ENCODE measurements around the gene MAST4. TPM values are rescaled to one million over a fixed set of nuclear protein-coding genes. Genes with fewer than 3 reads are reported as not detected.

Gene MAST4
- total and polyA plus RNA-seq, 2 of the 13 experiments (the other 11 are each of a cell fraction or from before 2014, with no cell fraction given) = 3.4 to 3.7 TPM

DNA sequence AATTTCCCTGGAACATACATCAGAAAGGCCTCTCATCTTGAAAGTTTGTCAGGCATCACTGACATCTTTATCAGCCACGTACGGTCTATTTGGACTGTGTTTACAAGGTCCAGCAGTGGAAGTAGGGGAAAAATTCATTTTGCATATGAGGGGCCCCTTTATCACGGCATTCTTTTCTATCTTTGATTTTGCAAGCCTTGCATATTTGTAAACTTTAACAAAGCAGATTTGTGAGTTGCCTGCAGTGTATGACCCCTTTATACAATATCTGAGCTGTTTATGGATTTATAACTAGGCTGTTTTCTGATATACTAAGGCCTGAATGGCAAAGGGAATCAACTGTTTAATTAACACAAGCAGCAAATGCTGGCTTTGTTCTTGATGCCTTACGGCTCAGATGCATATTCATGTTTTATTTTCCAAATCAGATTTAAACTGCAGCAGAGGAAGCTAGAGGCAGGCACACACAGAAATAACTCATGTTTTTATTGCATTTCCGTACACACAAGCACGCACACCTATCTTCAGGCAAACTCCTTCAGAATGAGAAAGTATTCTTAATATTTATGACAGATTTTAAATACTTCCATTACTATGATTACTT lies 539.3 kb downstream of the MAST4 start:
- ATAC-seq (no peak), FAIRE-seq (no peak), DNase-seq (ENCODE audit: low spot score) (no peak)
- ChIA-PET CTCF (ENCODE audit: low intra/inter-chr PET ratio, low total read pairs) (no interaction called here), POLR2A (no interaction called here)
- TF ChIP-seq ZNF616 (CRISPR knock-in tag; IDR thresholded peaks at IDR 0.05; ENCODE audit: low read depth) = no peak
- peak; percentile 48 to 71 for TF ChIP-seq MAFK (conservative IDR thresholded peaks at IDR 0.05 in 1 of 2, IDR thresholded peaks at IDR 0.05 in 1 of 2; ENCODE audit: low read length in 2 of 2)
- peak; percentile 64 for TF ChIP-seq MAFF (IDR thresholded peaks at IDR 0.05; ENCODE audit: low read depth, low read length)
- no peak overlapping the region for H3K27ac ChIP-seq (ENCODE audit: extremely low read length, insufficient read depth, low read length)
- no peaks in the 10 kb centered on the region for H3K79me2 ChIP-seq (ENCODE audit: insufficient read depth, low read length)
- H2AFZ ChIP-seq (ENCODE audit: low read length) = no peak overlapping the region
- 92% methylated on average over 6 of the region's 6 CpGs for WGBS (ENCODE audit: low lambda C conversion rate)
- no peak overlapping the region for H3K9ac ChIP-seq (ENCODE audit: insufficient read depth, low read depth, low read length)
- peaks cover 3 to 5% of the 10 kb centered on the region in 2 experiments; a peak in 4 of 5 replicates for H3K36me3 ChIP-seq (replicated peaks in 1 of 2; ENCODE audit: control insufficient read depth in 1 of 2, insufficient read depth in 2 of 2, low read length in 2 of 2)
- peaks cover 10% of the 10 kb centered on the region for H3K4me1 ChIP-seq (ENCODE audit: insufficient read depth, low read length)
- no TSS peak for BruUV-seq (replicated peaks)
- H4K20me1 ChIP-seq (ENCODE audit: insufficient read depth, low read length) = no peaks in the 10 kb centered on the region
- no peaks in the 10 kb centered on the region for H3K27me3 ChIP-seq (ENCODE audit: control insufficient read depth in 1 of 2, insufficient read depth in 2 of 2, low read length in 2 of 2)
- no peaks in the 10 kb centered on the region for H3K9me3 ChIP-seq (ENCODE audit: low read length)
- in situ Hi-C loops (cut with HindIII; ENCODE audit: extremely low pct_ligation_motif_present, low pct_unique_long_range_greater_than_20kb) = no loop called here
- no peak overlapping the region for H3K4me3 ChIP-seq (replicated peaks in 1 of 3; ENCODE audit: insufficient read depth in 1 of 3, low read depth in 2 of 3, low read length in 3 of 3)
- H3K4me2 ChIP-seq (ENCODE audit: low read depth, low read length) = no peak overlapping the region
- intact Hi-C loops (cut with micrococcal nuclease; ENCODE audit: unreplicated experiment) = no loop called here

DNA sequence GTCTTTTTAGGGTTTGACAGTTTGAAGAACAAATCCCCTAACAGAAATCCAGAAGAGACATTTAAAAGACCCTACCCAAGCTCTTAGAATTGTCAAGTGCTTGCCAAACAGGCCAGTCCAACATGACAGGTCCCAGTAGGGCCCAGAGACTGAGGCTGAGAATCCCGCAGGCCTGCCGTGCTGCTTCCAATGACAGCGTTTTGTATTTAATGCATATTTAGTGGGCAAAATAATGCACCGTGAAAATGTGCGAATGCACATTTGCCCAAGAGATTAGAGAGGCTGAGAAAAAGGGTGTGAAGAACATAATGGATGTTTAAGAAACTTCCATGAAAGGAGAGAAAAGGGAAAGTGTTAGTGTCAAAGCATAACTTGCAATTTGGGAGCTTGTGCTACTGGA lies 542.8 kb downstream of the MAST4 start:
- no peak for FAIRE-seq
- no peak for ATAC-seq
- no peak for DNase-seq (ENCODE audit: low spot score)
- TF ChIP-seq ZNF224 (CRISPR knock-in tag; IDR thresholded peaks at IDR 0.05) (no peak), CHCHD3 (CRISPR knock-in tag; IDR thresholded peaks at IDR 0.05) (no peak), ISL2 (CRISPR knock-in tag; IDR thresholded peaks at IDR 0.05) (no peak), SNRNP70 (IDR thresholded peaks at IDR 0.05; ENCODE audit: low read depth, low read length) (no peak), IKZF4 (CRISPR knock-in tag; IDR thresholded peaks at IDR 0.05; ENCODE audit: borderline replicate concordance, low read depth, not compliant biosample characterization) (no peak), ZNF547 (CRISPR knock-in tag; IDR thresholded peaks at IDR 0.05) (no peak), SP2 (CRISPR knock-in tag; IDR thresholded peaks at IDR 0.05) (no peak), ZKSCAN1 (IDR thresholded peaks at IDR 0.05; ENCODE audit: low read length) (no peak)
- TF ChIP-seq, protein P1, sequence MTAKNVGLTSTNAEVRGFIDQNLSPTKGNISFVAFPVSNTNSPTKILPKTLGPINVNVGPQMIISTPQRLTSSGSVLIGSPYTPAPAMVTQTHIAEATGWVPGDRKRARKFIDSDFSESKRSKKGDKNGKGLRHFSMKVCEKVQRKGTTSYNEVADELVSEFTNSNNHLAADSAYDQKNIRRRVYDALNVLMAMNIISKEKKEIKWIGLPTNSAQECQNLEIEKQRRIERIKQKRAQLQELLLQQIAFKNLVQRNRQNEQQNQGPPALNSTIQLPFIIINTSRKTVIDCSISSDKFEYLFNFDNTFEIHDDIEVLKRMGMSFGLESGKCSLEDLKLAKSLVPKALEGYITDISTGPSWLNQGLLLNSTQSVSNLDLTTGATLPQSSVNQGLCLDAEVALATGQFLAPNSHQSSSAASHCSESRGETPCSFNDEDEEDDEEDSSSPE (CRISPR knock-in tag; IDR thresholded peaks at IDR 0.05) = no peak
- Histone ChIP-seq H3K4me1 (ENCODE audit: insufficient read depth, low read length) (peaks cover 36% of the 10 kb centered on the region), H3K9me3 (ENCODE audit: low read length) (no peaks in the 10 kb centered on the region), H3K9ac (ENCODE audit: insufficient read depth, low read depth, low read length) (no peak overlapping the region), H3K4me3 (replicated peaks in 1 of 3; ENCODE audit: insufficient read depth in 1 of 3, low read depth in 2 of 3, low read length in 3 of 3) (no peak overlapping the region), H3K4me2 (ENCODE audit: low read depth, low read length) (no peak overlapping the region), H3K27me3 (ENCODE audit: control insufficient read depth in 1 of 2, insufficient read depth in 2 of 2, low read length in 2 of 2) (no peaks in the 10 kb centered on the region), H4K20me1 (ENCODE audit: insufficient read depth, low read length) (no peaks in the 10 kb centered on the region), H3K79me2 (ENCODE audit: insufficient read depth, low read length) (no peaks in the 10 kb centered on the region), H2AFZ (ENCODE audit: low read length) (no peak overlapping the region), H3K27ac (ENCODE audit: extremely low read length, insufficient read depth, low read length) (no peak overlapping the region), H3K36me3 (replicated peaks in 1 of 2; ENCODE audit: control insufficient read depth in 1 of 2, insufficient read depth in 2 of 2, low read length in 2 of 2) (peaks cover 3 to 7% of the 10 kb centered on the region in 2 experiments; a peak in 4 of 5 replicates)
- ChIA-PET CTCF (ENCODE audit: low intra/inter-chr PET ratio, low total read pairs) (no interaction called here), POLR2A (no interaction called here)
- no TSS peak for BruUV-seq (replicated peaks)
- WGBS (ENCODE audit: low lambda C conversion rate) = over 99% methylated on average over 5 of the region's 5 CpGs
- in situ Hi-C loops (cut with HindIII; ENCODE audit: extremely low pct_ligation_motif_present, low pct_unique_long_range_greater_than_20kb) = no loop called here
- intact Hi-C loops (cut with micrococcal nuclease; ENCODE audit: unreplicated experiment) = no loop called here

All from HepG2 (cell line).